Activated CD8-positive, alpha-beta memory T cell treated with anti-CD3 and anti-CD28 coated beads, Interleukin-2, amount 50 U/mL, for 4 hours (primary cell): ENCODE measurements around the gene HECTD4.
"Not testable (repeated sequence)": the region's sequence is repeated elsewhere in the genome, so short reads cannot be mapped to it uniquely, and the experiment has no call there.

ENCODE experiments used
- DNase-seq: peaks from one replicate; pipeline ENCODE4 v3.0.0-alpha.2; 2020

The HECTD4 gene

DNA sequence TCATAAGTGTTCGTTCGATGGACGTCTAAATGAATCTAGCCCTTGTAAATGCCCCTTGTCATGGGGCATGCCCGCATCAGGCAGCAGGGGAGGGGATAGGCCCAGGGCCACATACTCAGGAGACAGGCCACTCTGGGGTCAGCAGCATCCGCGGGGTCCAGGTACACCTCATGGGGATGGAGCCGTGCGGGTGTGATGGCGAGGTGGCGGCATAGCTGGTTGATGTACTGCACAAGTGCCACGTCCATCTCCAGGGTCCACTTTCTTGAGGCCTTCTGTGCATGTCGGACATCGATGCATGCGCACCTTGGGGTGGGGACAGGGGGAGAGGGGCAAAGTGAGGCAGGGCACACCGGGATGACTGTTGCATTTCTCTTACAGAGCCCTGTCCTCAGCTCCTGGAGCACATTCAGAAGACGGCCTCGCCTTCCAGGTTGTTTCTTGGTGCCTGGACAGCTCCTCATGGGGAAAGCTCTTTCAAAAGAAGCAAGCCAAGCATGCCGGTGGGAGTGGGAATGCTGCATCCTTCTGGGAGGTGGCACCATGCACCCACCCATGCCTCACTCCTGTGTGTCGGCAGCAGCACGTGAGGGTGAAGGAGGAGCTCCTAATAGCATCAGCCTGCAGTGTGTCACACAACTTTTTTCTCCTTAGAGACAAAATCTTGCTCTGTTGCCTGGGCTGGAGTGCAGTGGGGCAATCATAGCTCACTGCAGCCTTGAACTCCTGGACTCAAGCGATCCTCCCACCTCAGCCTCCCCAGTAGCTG is 209.5 kb downstream of the HECTD4 start:
- no peak for DNase-seq

DNA sequence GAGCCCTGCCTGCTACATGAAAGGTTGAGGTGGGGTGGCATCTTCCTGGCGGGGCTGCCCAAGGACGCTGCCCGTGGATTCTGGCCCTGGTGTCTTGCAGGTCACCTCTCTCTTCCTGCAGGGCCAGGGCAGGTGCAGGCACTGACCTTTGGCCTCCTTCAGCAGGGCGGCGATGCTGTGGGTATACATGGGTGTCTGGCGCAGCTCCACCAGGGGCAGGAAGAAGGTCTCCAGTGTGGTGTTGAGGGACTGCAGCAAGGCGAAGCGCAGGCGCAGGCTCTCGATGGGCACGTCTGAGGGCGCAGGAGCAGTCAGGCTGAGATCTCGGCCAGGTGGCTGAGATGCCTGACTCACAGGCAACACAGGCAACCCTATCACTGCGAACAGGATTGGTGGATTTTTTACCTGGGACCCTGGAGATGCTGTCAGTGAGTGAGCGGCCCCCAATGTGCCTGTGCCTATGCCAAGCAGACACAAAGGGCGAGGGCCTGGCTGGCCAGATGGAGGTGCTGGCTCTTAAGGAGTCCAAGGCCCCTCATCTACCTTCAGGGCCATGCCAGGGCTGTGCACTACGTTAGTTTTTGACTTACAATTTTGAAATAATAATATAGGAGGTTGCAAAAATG is 211.1 kb downstream of the HECTD4 start:
- no peak for DNase-seq

DNA sequence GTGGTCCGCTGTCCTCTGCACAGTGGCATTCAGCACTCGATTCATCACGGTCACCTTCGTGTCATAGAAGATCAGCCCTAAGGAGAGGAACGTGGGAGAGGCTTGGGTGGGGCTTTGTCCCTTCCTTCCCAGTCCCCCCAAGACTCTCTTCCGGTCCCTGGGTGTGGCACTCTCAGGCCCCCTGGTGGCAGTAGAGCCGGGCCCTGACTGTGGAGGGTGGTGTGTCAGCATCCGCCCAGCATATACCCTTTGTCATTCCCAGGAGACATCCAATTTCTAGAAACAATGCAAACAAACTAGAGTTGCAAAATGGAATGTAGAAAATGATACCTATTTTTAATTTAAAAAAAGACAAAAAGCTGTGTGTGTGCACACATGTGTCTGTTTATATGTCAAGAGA is 211.9 kb downstream of the HECTD4 start:
- DNase-seq: peak; percentile 31

DNA sequence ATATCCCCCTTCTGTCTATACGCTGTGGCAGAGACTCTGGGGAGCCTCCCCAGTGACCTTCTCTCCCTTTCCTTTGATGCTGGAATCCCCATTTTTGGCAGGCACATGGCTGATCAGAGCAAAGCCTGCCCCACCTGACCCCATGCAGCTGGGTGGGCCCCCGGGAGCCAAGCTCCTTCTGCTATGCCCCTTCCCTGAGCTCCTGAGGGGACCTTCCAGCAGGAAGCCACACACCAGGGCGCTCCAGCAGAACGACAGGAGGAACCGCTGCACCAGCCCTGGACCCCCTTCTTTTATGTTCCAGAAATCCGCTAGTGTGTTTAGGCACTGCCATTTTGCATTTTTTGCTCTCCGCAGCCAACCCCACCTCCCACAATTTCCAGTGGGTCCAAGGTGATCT is 212.3 kb downstream of the HECTD4 start:
- no peak for DNase-seq

DNA sequence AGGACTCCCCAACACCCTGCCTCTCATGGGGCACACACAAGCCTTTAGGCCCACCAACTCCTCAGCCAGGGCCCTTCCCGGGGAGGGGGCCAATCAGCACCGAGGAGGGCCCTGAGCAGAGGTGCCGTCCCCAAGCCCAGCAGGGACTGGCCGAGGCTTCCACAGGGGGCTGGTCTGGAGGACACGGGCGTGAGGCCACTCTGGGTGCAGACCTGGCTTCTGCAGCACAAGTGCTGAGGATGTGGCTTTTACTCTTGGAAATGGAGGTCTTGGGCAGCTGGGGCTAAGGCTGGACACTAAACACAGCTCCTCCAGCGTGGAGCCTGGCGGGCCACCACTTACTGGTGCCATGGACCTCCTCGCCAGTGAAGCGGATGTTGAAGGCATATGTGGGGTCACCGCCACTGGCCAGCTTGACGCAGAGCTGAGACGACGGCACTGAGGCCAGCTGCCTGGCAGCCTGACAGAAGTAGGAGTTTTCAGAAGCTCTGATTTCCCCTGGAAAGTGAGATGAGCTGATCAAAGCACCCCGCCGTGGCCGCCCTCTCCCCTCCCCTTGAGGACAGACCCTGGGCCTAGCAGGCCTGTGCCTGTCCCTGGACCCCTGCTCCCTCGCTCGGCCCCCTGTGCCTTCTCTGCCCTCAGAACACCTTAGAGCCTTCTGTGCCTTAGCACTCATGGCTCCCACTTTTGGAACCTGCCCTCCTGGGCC is 212.9 kb downstream of the HECTD4 start:
- no peak for DNase-seq

DNA sequence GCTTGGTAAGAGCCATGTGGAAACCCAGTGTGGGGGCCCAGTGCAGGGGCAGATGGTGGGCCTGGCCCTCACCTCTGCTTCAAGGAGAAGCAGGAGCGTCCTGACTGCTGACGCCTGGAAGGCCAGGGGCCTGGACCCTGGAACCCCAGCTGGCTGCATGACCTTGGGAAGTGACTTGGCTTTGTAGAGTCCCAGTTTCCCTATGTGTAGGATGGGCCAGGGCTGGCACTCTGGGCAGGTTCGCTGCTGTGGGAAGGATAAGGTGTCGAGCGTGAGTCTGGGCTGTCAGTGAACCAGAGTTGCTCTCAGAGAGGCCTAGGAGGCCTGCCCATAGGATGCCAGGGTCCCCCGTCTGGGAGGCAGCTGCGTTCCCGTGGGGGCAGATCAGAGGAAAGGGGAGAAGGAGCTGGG is 213.7 kb downstream of the HECTD4 start:
- DNase-seq: no peak

DNA sequence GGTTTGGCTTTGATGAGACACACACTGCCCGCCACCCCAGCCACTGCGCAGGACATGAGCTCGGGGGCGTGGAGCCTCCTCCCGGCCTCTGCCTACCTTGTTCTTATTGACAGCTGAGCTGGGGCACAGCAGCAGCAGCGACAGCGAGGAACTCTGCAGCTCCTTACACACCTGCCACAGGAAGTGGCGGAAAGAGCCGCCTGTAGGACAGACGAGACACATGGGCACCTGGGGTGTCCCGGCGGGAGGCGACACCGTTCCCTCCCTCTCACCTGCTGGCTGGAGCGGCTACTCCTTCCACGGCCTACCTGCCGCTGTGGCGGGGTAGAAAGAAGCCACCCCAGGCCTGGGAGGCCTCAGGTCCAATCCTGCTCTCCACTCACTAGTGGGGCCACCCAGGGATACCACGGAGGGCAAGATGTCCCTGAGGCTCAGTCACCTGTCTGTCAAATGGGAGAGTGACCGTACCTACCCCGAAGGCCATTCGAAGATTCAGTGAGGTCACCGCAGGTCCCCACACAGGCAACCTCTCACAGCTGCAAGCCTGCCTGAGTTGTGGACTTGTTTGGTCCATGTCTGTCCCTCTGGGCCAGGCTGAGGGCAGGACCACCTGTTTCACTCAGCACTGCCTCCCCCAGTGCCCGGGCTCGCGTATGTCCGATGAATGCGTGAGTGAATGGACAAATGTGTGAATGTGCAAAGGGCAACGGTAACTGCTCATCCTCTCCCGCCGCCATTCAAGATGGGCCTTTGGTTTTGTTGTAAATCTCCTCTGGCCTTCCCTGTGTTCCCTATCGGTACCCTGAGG is 214.3 kb downstream of the HECTD4 start:
- DNase-seq: no peak

DNA sequence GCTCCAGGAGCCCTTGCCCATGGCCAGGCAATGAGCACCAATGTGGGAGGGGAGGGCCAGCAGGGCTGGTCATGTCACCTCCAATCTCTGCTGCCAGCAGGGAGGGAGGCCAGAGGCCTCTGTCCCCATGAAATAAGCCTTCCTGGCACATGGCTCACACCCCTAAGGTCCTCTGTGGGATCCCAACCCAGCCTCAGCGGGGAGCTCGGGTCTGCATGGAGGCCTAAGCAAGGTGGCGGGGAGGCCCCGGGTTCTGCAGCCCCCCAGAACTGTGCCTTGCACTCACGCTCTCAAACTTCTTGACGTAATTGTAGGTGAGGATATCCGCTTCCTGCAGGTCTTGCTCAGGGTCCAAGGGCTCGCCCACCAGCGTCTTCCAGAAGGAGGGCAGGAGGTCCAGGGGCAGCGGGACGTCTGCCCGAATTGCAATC is 215.2 kb downstream of the HECTD4 start:
- no peak for DNase-seq

DNA sequence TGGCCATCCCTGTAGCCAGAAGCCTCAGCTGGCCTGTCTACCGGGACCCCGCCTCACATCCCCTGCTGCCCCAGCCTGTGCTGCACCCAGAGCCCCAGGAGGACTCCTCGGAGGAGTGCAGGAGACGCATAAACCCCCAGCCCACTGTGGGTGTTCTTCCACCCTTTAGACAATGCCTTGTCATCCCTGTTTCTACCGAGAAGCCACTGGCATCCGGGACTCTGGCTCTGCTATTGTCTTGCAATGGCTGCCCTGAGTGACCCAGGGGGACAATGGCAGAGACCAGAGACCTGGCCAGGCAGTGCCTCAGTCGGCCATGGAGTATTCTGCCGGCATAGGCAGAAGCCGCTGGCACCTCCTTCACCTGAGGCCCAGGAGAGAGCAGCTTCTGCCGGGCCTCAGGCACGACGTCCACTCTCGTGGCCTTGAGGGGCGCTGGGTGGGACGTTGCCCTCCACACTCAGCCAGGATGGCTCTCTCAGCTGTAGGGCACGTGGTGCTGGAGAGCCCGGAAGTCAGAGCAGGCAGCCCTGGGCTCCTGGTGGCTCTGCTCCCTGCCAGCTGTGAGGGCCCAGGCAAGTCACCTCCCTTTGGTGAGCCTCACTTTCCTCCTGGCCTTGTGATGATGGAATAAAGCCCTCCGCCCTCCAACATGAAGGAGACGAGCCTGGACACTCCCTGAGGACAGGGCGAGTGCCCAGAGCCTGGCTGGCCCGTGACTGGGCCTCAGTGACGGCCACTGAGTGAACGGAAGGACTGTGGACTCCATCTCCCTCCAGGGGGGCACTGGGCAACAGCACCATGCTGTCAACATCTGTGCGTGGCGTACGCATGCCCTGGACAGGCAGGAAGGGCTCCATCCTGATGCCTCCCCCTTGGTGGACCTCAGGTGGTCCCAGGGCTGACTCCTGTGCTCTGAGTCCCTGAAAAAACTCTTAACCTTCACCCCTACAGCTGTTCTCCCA is 215.9 kb downstream of the HECTD4 start:
- DNase-seq: no peak

DNA sequence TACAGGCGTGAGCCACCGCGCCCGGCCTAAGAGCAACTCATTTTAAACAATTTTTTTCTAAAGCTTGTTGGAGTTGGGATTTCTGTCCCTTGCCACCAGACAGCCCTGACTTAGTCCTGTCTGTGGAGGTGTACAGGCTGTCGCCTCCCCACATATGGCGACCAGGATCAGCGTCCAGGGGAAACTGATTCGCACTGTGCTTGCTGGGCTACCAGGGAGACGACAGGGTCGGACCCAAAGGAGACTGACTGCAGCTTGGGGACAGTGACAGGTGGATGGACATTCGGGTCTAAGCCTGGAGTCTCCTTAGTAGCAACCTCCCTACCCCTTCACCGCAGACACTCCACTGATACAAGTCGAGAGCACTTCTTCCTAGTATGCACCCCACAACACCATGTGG is 216.6 kb downstream of the HECTD4 start:
- no peak for DNase-seq

DNA sequence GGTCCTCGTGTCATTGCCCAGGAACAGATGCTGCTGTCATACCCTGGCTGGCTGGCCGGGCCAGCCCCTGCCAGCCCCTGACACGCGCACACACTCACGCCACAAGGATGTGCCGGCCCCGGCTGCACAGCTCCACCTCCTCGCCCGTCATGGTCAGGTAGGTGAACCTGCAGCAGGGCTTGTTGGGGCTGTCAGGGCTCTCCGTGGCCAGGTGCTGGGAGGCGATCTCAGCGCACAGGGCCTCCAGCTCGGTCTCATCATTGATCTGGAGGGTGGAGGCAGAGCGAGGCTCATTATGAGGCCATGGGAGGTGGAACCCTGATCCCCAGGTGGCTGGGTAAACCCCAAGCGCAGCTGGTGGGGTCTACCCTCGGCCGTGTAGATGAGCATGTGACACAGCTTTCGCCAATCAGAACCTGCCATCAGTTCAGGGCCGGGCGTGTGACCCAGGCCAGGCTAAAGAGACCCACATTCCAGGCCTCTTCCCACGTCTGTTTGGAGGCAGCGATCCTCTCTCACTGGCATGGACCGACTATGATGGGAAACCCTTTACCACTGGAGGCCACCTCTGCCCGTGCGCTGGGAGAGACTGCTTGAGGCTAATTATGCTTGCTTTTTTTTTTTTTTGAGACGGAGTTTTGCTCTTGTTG is 218.1 kb downstream of the HECTD4 start:
- no peak for DNase-seq

DNA sequence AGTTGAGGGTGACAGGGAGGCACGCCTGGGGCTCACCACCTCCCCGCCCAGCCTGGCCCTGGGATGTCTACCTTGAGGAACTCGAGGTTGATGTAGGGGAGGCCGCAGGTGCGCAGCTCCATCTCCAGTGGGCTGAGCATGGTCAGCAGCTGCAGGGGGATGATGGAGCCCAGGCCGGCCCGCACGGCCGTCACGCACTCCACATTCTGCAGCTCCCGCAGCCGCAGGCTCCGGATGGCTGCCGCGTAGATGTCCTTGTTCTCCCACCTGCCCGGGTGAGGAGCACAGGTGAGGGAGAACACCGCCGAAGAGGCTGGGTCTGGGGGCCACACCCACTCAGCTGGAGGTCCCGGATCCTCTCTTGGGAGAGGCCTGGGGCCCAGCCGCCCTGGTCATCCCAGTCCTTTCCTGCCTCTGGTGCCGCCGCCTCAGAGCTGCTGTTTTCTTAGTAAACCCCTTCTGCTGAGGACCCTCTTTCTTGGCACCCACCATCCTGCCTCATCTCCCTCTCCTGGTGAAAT is 218.7 kb downstream of the HECTD4 start:
- DNase-seq: no peak

DNA sequence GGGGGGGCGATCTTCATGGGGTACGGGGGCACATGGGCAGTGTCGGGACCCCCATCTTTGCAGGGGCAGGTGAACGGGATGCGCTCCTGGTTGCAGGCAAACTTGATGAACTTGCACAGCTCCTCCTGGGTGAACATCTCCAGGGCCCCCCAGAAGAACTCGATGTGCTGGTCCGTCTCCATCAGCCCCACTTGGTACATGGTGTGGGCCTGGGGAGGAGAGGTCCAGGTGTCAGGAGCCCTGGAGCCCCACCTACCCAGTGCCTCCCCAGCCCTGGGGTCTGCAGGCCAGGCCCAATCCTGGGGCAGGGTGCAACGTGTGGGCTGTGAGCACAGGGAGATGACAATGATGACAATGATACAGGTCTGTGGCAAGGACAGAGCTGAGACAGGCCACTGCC is 219.2 kb downstream of the HECTD4 start:
- no peak for DNase-seq

DNA sequence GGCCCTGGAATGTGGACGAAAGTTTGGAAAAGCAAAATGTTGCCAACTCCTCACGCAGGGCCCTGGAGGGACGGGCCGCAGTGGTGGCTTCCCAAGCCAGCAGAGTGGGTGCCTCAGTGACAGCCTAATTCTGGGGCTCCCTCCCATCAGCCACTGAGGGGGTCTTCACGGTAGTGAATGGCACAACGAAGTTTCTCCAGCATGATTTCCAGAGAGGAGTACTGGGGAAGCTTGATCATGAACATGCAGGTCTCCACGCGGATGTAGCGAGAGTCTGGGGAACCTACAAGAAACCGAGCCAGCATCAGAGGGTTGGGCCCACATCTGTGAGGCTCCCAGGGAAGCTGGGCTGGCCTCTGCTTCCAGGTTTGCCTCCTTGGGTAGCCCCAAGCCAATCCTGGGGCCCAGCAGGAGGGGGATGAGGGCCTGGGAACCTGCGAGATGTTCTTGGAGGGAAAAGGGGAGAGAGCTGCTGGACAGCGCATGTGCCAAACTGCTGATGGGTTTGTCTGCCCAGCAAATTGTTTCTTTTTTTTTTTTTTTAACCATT is 219.9 kb downstream of the HECTD4 start:
- DNase-seq: no peak

DNA sequence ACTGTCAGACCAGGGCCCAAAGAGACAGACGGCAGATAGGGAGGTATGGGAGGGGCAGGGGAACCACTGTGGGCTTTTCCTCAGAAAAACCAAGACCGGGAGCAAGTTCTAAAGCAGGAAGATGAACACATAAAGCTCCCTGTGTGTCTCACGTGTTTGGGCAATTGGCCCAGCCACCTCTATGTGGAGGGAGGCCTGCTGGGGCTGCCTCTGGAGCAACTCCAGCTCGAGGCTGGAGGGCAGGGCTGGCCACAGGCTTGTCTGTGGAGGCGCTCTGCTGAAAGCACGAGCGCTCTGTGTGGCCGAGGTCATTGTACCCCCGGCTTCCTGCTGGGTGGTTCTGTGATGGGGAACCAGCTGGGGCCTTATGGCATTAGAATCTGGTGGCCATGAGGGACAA is 220.5 kb downstream of the HECTD4 start:
- no peak for DNase-seq

DNA sequence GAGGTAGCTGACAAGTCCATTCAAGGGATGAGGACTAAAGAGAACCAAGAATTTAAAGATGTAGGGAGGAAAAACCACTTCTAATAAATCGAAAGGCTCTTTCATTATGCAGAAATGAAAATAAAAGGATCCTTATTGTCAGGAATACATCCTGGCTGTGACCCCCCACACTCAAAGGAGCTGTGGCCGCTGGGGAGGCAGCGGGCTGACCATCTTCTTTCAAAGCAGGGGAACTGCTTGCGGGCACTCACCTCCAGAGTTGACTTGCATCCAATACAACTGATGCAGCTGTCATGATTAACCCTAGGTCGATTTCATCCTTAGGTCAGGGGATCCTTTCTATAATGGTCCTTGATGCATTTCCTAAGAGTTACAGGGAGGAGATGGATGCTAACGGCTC is 221.6 kb downstream of the HECTD4 start:
- DNase-seq: no peak

DNA sequence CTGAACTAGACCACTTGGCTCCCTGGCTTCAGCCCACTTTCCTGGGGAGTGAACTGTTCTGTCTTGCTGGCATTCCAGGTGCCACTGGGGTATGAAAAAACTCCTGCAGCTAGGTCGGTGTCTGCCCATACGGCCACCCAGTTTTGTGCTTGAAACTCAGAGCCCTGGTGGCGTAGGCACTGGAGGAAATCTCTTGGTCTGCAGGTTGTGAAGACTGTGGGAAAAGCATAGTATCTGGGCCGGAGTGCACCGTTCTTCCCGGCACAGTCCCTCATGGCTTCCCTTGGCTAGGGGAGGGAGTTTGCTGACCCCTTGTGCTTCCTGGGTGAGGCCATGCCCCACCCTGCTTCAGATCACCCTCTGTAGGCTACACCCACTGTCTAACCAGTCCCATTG is 223.1 kb downstream of the HECTD4 start:
- no peak for DNase-seq

DNA sequence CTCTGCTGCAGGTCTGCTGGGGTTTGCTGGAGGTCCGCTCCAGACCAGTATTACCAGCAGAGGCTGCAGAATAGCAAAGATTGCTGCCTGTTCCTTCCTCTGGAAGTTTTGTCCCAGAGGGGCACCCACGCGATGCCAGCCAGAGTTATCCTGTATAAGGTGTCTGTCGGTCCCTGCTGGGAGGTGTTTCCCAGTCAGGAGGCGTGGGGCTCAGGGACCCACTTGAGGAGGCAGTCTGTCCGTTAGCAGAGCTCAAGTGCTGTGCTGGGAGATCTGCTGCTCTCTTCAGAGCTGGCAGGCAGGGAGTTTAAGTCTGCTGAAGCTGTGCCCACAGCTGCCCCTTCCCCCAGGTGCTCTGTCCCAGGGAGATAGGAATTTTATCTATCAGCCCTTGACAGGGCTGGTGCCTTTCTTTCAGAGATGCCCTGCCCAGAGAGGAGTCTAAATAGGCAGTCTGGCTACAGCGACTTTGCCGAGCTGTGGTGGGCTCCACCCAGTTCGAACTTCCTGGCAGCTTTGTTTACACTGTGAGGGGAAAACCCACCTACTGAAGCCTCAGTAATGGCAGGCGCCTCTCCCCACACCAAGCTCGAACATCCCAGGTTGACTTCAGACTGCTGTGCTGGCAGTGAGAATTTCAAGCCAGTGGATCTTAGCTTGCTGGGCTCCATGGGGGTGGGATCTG is 223.6 kb downstream of the HECTD4 start:
- not testable (repeated sequence) for DNase-seq

DNA sequence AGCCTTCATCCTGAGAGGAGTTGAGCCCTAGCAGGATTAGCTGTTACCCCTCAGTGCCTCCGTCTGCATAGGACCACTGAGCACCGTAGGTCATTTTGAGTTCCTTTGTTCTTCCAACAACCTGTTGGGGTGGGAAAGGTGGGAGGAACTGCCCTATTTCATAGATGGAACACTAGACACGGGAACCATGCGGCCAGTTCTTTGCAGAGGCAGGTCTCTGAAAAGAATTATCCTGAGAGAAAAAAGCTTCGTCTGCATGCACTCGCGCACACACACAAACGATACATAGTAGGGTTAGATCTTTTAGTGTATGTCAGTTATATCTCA is 228.4 kb downstream of the HECTD4 start:
- DNase-seq: no peak

DNA sequence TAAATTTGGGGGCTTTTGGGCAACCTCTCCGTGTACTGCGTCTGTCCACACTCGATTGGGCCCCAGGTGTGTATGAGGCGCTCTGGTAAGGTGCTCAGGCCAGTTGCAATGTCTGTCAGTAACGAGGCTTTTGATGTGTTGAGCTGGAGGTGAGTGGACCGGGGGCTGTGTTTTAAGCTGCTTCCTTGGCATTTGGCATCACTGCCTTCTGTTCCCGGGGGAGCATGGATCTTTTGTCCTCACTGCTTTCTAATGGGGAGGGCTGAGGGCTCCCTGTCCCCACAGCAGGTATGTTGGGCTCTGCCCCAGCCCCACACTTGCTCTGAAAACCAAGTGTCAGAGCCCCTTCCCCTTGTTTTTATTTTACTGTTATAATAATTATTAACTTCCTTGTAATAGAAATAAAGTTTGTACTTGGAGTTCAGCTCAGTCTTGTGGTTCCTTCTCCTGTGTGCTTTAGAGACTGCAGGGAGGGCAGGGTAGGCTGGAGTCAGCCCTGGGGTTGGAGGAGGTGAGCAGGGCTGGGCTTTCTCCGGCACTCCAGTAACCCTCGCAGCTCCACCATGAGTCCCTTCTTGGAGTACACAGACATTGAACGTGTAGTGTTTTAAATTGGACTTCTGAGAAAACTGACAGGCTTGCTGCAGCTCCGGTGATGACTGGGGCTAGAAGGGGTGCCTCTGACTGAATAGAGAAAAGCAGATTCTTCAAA is 228.9 kb downstream of the HECTD4 start:
- no peak for DNase-seq
